ENCODE results near the gene SNX22. TPM values are rescaled to one million over a fixed set of nuclear protein-coding genes. Genes with fewer than 3 reads are reported as not detected.

The SNX22 gene
- total and polyA plus RNA-seq, 9 of the 15 experiments (the other 6 are each of a cell fraction or from before 2014, with no cell fraction given) = 0.91 to 3.0 (median 2.0) TPM

GRCh38 chr15:64149893-64150578 lies 1.5 kb upstream of the SNX22 start (continued):
- TF ChIP-seq BRF2 (IDR thresholded peaks at IDR 0.05; ENCODE audit: borderline replicate concordance, insufficient read depth, insufficient read length) (no peak), ZNF592 (IDR thresholded peaks at IDR 0.05) (0 out of 2 replicates have a peak, but pooled peaks have one; percentile 18), USF1 (CRISPR knock-in tag; IDR thresholded peaks at IDR 0.05) (0 out of 2 replicates have a peak, but pooled peaks have one; percentile 13), ZBTB34 (CRISPR knock-in tag; IDR thresholded peaks at IDR 0.05) (no peak), ZNF407 (IDR thresholded peaks at IDR 0.05; ENCODE audit: low read depth) (no peak)

All from K562 (cell line).